ENCODE results near the gene SH2D6. TPM values are rescaled to one million over a fixed set of nuclear protein-coding genes. Genes with fewer than 3 reads are reported as not detected.
A peak's percentile ranks its signal among the peaks of the same experiment; 100 is the strongest.
"Not testable (repeated sequence)": the region's sequence is repeated elsewhere in the genome, so short reads cannot be mapped to it uniquely, and the experiment has no call there.

Gene SH2D6
- polyA plus RNA-seq = under 1 TPM; 0.07 to 0.14 TPM

GRCh38 chr2:85418132-85419008 lies at the start of gene SH2D6:
Gene SH2D6, plus strand, starts transcription at chr2:85418714. Its CDS starts 10,752 bp downstream, at chr2:85429466.
- H3K27ac ChIP-seq (ENCODE audit: low read depth in 2 of 2, low read length in 1 of 2) = peak within 1 kb of the TSS; percentile 96 to 97
- WGBS, 2 donors = 15 to 16% methylated on average over 57 of the region's 57 CpGs
- peak within 1 kb of the TSS; percentile 74 to 86 for H3K4me3 ChIP-seq (ENCODE audit: low read depth in 1 of 2, low read length in 2 of 2)
- H3K9me3 ChIP-seq (ENCODE audit: control insufficient read depth in 2 of 2, insufficient read depth in 1 of 2, low read depth in 1 of 2, low read length in 1 of 2) = no peaks in the 10 kb centered on the region
- no peaks in the 10 kb centered on the region for H3K36me3 ChIP-seq (ENCODE audit: control insufficient read depth in 2 of 2, insufficient read depth in 2 of 2, low read length in 1 of 2)
- H3K27me3 ChIP-seq (ENCODE audit: control insufficient read depth in 1 of 2, insufficient read depth in 2 of 2, low read length in 2 of 2) = no peaks in the 10 kb centered on the region
- H3K4me1 ChIP-seq (ENCODE audit: control insufficient read depth in 2 of 2, insufficient read depth in 2 of 2, low read length in 1 of 2) = peaks cover 11 to 23% of the 10 kb centered on the region in 2 donors

DNA sequence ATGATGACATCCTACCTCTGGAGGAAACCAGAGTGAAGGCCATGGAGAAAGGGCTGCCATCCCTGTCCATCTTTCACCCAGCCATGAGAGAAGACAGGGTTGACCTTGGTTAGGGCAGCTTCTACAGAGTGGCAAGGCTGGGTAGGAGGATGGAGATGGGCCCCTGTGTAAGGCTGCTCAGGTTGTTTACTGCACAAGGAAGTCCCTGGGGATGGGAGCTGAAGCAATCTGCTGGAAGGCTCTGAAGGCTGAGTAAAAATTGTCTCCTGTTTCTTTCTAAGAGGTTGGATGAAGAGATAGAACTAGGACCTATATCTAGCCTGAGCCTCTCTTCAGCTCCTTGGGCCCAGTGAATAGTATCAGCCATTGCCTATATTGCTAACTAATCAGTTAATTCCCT lies 49.6 kb upstream of the SH2D6 start:
- Histone ChIP-seq H3K9me3 (ENCODE audit: control insufficient read depth in 2 of 2, insufficient read depth in 1 of 2, low read depth in 1 of 2, low read length in 1 of 2) (no peaks in the 10 kb centered on the region), H3K36me3 (ENCODE audit: control insufficient read depth in 2 of 2, insufficient read depth in 2 of 2, low read length in 1 of 2) (peaks cover 0 to 16% of the 10 kb centered on the region in 2 donors), H3K27me3 (ENCODE audit: control insufficient read depth in 1 of 2, insufficient read depth in 2 of 2, low read length in 2 of 2) (no peaks in the 10 kb centered on the region), H3K4me1 (ENCODE audit: control insufficient read depth in 2 of 2, insufficient read depth in 2 of 2, low read length in 1 of 2) (peaks cover 0 to 2% of the 10 kb centered on the region in 2 donors), H3K27ac (ENCODE audit: low read depth in 2 of 2, low read length in 1 of 2) (no peak overlapping the region), H3K4me3 (ENCODE audit: low read depth in 1 of 2, low read length in 2 of 2) (no peak overlapping the region)

DNA sequence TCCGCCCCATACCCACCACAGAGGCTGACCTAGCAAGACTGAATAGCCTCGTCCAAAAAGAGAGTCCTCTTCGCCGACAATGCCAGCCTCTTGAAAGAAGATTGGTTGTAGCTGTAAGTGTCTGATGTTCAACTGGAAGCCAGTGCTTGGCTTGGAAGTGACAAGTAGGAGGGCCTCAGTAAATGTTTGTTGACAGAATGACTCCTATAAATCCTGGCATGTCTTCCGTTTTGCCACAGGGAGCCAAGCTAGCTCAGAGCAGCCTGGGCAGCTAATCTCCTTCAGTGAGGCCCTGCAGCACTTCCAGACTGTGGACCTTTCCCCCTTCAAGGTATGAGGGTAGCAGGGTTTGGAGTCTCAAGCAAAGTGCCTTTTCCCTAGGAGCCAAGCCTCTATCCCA lies 49.0 kb upstream of the SH2D6 start:
- H3K36me3 ChIP-seq (ENCODE audit: control insufficient read depth in 2 of 2, insufficient read depth in 2 of 2, low read length in 1 of 2) = peaks cover 0 to 16% of the 10 kb centered on the region in 2 donors
- no peak overlapping the region for H3K27ac ChIP-seq (ENCODE audit: low read depth in 2 of 2, low read length in 1 of 2)
- H3K4me1 ChIP-seq (ENCODE audit: control insufficient read depth in 2 of 2, insufficient read depth in 2 of 2, low read length in 1 of 2) = peaks cover 0 to 2% of the 10 kb centered on the region in 2 donors
- no peaks in the 10 kb centered on the region for H3K9me3 ChIP-seq (ENCODE audit: control insufficient read depth in 2 of 2, insufficient read depth in 1 of 2, low read depth in 1 of 2, low read length in 1 of 2)
- no peaks in the 10 kb centered on the region for H3K27me3 ChIP-seq (ENCODE audit: control insufficient read depth in 1 of 2, insufficient read depth in 2 of 2, low read length in 2 of 2)
- WGBS, 2 donors = 61 to 69% methylated on average over 5 of the region's 5 CpGs
- no peak overlapping the region for H3K4me3 ChIP-seq (ENCODE audit: low read depth in 1 of 2, low read length in 2 of 2)

GRCh38 chr2:85371045-85371444 lies 47.5 kb upstream of the SH2D6 start:
- 95 to 96% methylated on average over 11 of the region's 11 CpGs for WGBS, 2 donors
- H3K27me3 ChIP-seq (ENCODE audit: control insufficient read depth in 1 of 2, insufficient read depth in 2 of 2, low read length in 2 of 2) = no peaks in the 10 kb centered on the region
- no peak overlapping the region for H3K4me3 ChIP-seq (ENCODE audit: low read depth in 1 of 2, low read length in 2 of 2)
- H3K4me1 ChIP-seq (ENCODE audit: control insufficient read depth in 2 of 2, insufficient read depth in 2 of 2, low read length in 1 of 2) = peaks cover 0 to 2% of the 10 kb centered on the region in 2 donors
- H3K27ac ChIP-seq (ENCODE audit: low read depth in 2 of 2, low read length in 1 of 2) = no peak overlapping the region
- peaks cover 0 to 16% of the 10 kb centered on the region in 2 donors for H3K36me3 ChIP-seq (ENCODE audit: control insufficient read depth in 2 of 2, insufficient read depth in 2 of 2, low read length in 1 of 2)
- no peaks in the 10 kb centered on the region for H3K9me3 ChIP-seq (ENCODE audit: control insufficient read depth in 2 of 2, insufficient read depth in 1 of 2, low read depth in 1 of 2, low read length in 1 of 2)

DNA sequence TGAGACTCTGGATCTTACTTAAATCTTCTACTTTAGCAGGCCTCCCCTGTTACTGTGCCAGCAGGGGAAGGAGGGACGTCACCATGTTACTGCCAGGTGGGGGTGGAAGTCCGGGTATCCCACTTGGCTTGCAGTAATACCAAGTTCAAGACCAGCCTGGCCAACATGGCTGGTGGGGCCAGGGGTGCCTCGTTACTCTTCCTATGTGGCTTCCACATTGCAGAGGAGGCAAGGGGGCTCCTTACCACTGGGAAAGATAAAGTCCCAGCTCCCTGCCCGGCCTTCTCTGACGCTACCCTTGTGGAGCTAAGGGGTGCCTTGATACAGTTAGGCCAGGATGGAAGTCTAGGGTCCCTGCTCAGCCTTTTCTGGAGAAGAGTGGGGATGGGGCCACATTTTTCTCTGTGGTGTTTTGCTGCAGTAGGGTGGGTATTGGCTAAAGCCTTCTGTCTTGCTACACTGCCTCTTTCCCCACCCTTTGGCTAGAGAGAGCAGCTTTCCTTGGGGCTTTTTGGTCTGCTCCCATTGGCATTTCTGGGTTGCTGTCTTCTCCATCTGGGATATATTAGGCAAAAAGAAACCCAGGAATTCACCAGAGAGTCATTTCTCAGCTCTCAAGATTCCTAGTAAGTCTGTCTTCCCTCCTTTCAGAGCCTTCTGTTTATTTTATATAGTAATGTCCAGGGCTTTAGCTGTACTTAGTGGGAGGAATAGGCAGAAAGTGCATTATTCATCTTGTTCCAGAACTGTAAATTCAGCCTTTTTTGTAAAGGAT lies 42.0 kb upstream of the SH2D6 start:
- 91 to 92% methylated on average over 5 of the region's 5 CpGs for WGBS, 2 donors
- Histone ChIP-seq H3K9me3 (ENCODE audit: control insufficient read depth in 2 of 2, insufficient read depth in 1 of 2, low read depth in 1 of 2, low read length in 1 of 2) (no peaks in the 10 kb centered on the region), H3K4me1 (ENCODE audit: control insufficient read depth in 2 of 2, insufficient read depth in 2 of 2, low read length in 1 of 2) (peaks cover 0 to 6% of the 10 kb centered on the region in 2 donors), H3K36me3 (ENCODE audit: control insufficient read depth in 2 of 2, insufficient read depth in 2 of 2, low read length in 1 of 2) (peaks cover 0 to 4% of the 10 kb centered on the region in 2 donors), H3K27ac (ENCODE audit: low read depth in 2 of 2, low read length in 1 of 2) (no peak overlapping the region), H3K27me3 (ENCODE audit: control insufficient read depth in 1 of 2, insufficient read depth in 2 of 2, low read length in 2 of 2) (no peaks in the 10 kb centered on the region), H3K4me3 (ENCODE audit: low read depth in 1 of 2, low read length in 2 of 2) (no peak overlapping the region)

- 79 to 82% methylated on average over 11 of the region's 11 CpGs for WGBS, 2 donors
- no peak overlapping the region for H3K4me3 ChIP-seq (ENCODE audit: low read depth in 1 of 2, low read length in 2 of 2)
- peak overlapping the region in 1 of 2 donors; percentile 51 for H3K27ac ChIP-seq (ENCODE audit: low read depth in 2 of 2, low read length in 1 of 2)
- no peaks in the 10 kb centered on the region for H3K27me3 ChIP-seq (ENCODE audit: control insufficient read depth in 1 of 2, insufficient read depth in 2 of 2, low read length in 2 of 2)
- no peaks in the 10 kb centered on the region for H3K9me3 ChIP-seq (ENCODE audit: control insufficient read depth in 2 of 2, insufficient read depth in 1 of 2, low read depth in 1 of 2, low read length in 1 of 2)
- H3K4me1 ChIP-seq (ENCODE audit: control insufficient read depth in 2 of 2, insufficient read depth in 2 of 2, low read length in 1 of 2) = peaks cover 0 to 6% of the 10 kb centered on the region in 2 donors
- H3K36me3 ChIP-seq (ENCODE audit: control insufficient read depth in 2 of 2, insufficient read depth in 2 of 2, low read length in 1 of 2) = peaks cover 0 to 4% of the 10 kb centered on the region in 2 donors
These were observed 41.4 kb upstream of the SH2D6 start for GRCh38 chr2:85377083-85377482.

- Histone ChIP-seq H3K36me3 (ENCODE audit: control insufficient read depth in 2 of 2, insufficient read depth in 2 of 2, low read length in 1 of 2) (peaks cover 0 to 4% of the 10 kb centered on the region in 2 donors), H3K27ac (ENCODE audit: low read depth in 2 of 2, low read length in 1 of 2) (no peak overlapping the region)
These were observed 40.3 kb upstream of the SH2D6 start for GRCh38 chr2:85378257-85378656.

GRCh38 chr2:85380048-85380447 lies 38.5 kb upstream of the SH2D6 start:
- Histone ChIP-seq H3K4me1 (ENCODE audit: control insufficient read depth in 2 of 2, insufficient read depth in 2 of 2, low read length in 1 of 2) (peaks cover 0 to 6% of the 10 kb centered on the region in 2 donors), H3K36me3 (ENCODE audit: control insufficient read depth in 2 of 2, insufficient read depth in 2 of 2, low read length in 1 of 2) (peaks cover 0 to 11% of the 10 kb centered on the region in 2 donors), H3K9me3 (ENCODE audit: control insufficient read depth in 2 of 2, insufficient read depth in 1 of 2, low read depth in 1 of 2, low read length in 1 of 2) (no peaks in the 10 kb centered on the region), H3K27me3 (ENCODE audit: control insufficient read depth in 1 of 2, insufficient read depth in 2 of 2, low read length in 2 of 2) (no peaks in the 10 kb centered on the region), H3K27ac (ENCODE audit: low read depth in 2 of 2, low read length in 1 of 2) (no peak overlapping the region), H3K4me3 (ENCODE audit: low read depth in 1 of 2, low read length in 2 of 2) (no peak overlapping the region)
- WGBS, 2 donors = 74 to 80% methylated on average over 1 of the region's 1 CpG

More at GRCh38 chr2:85378257-85378656, 40.3 kb upstream of the SH2D6 start:
- WGBS, 2 donors = 62 to 76% methylated on average over 5 of the region's 5 CpGs
- Histone ChIP-seq H3K9me3 (ENCODE audit: control insufficient read depth in 2 of 2, insufficient read depth in 1 of 2, low read depth in 1 of 2, low read length in 1 of 2) (no peaks in the 10 kb centered on the region), H3K27me3 (ENCODE audit: control insufficient read depth in 1 of 2, insufficient read depth in 2 of 2, low read length in 2 of 2) (no peaks in the 10 kb centered on the region), H3K4me3 (ENCODE audit: low read depth in 1 of 2, low read length in 2 of 2) (no peak overlapping the region), H3K4me1 (ENCODE audit: control insufficient read depth in 2 of 2, insufficient read depth in 2 of 2, low read length in 1 of 2) (peaks cover 0 to 6% of the 10 kb centered on the region in 2 donors)

GRCh38 chr2:85383151-85383550 lies 35.4 kb upstream of the SH2D6 start:
- H3K4me1 ChIP-seq (ENCODE audit: control insufficient read depth in 2 of 2, insufficient read depth in 2 of 2, low read length in 1 of 2); H3K4me3 ChIP-seq (ENCODE audit: low read depth in 1 of 2, low read length in 2 of 2); H3K9me3 ChIP-seq (ENCODE audit: control insufficient read depth in 2 of 2, insufficient read depth in 1 of 2, low read depth in 1 of 2, low read length in 1 of 2); H3K27ac ChIP-seq (ENCODE audit: low read depth in 2 of 2, low read length in 1 of 2); H3K27me3 ChIP-seq (ENCODE audit: control insufficient read depth in 1 of 2, insufficient read depth in 2 of 2, low read length in 2 of 2): not testable (repeated sequence)
- WGBS, 2 donors = 91 to 92% methylated on average over 5 of the region's 5 CpGs
- H3K36me3 ChIP-seq (ENCODE audit: control insufficient read depth in 2 of 2, insufficient read depth in 2 of 2, low read length in 1 of 2) = peaks cover 0 to 10% of the 10 kb centered on the region in 2 donors

Data from esophagus (tissue), 2 donors.